ENCODE results near the gene APH1B.

DNA sequence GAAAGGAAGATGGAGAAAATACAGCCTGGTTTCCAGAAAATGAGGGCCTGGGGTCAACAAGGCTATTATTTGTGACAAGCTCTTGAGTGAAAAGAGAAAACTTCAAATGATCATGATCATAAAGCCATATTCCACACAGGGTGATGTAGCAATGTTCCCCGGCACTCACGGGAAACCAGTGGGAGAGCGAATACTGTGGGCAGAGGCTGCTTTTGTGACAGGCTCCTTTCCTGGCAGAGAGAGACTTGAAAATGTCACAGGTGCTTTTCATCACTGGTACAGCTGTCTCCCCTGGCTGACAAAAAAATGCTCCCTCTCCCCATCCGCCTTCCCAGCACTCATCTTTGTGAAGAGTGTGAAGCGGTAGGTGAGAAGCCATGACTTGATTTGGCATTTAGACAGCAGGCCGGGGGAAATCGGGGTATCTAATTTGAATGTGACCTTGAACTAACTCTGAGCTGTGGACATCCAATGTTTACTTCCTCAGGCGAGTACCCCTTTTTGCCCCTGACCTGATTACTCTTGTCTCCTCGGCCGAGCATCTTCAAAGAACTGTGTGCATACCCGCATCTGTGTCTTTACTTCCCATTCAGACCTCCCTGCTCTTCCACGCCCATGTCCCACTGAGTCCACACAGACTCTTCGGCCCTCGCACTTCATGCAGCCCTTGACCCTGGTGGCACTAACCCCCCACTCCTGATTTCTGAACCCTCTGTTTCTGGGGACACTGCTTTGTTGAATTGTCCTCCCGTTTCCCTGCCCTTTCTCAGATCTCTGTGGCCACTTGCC lies 81.0 kb downstream of the APH1B start:
- TF ChIP-seq POLR2A (IDR thresholded peaks at IDR 0.05), result no peak
- TF ChIP-seq, protein P1, sequence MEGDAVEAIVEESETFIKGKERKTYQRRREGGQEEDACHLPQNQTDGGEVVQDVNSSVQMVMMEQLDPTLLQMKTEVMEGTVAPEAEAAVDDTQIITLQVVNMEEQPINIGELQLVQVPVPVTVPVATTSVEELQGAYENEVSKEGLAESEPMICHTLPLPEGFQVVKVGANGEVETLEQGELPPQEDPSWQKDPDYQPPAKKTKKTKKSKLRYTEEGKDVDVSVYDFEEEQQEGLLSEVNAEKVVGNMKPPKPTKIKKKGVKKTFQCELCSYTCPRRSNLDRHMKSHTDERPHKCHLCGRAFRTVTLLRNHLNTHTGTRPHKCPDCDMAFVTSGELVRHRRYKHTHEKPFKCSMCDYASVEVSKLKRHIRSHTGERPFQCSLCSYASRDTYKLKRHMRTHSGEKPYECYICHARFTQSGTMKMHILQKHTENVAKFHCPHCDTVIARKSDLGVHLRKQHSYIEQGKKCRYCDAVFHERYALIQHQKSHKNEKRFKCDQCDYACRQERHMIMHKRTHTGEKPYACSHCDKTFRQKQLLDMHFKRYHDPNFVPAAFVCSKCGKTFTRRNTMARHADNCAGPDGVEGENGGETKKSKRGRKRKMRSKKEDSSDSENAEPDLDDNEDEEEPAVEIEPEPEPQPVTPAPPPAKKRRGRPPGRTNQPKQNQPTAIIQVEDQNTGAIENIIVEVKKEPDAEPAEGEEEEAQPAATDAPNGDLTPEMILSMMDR (IDR thresholded peaks at IDR 0.05), result no peak
